ENCODE data around the gene SESN1.

DNA sequence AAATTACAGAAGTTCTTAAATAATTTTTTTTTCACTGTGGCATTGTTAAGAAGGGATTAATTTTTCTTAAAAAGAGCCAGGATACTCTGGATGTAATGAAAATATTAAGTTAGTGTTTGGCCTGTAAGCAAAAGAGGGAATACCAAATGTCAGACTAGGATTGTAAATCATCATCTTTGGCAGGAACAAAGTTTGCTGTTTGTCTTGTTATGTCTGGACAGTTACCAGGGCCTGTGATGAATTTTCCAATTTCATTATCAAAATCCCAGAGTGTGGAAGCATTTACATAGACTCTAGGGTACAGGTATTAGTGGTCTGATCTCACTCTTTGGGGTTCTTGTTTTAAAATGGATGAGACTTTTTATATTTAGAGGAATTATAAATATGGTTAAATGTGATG, 26.8 kb upstream of the SESN1 start:
- TF ChIP-seq, protein P1, sequence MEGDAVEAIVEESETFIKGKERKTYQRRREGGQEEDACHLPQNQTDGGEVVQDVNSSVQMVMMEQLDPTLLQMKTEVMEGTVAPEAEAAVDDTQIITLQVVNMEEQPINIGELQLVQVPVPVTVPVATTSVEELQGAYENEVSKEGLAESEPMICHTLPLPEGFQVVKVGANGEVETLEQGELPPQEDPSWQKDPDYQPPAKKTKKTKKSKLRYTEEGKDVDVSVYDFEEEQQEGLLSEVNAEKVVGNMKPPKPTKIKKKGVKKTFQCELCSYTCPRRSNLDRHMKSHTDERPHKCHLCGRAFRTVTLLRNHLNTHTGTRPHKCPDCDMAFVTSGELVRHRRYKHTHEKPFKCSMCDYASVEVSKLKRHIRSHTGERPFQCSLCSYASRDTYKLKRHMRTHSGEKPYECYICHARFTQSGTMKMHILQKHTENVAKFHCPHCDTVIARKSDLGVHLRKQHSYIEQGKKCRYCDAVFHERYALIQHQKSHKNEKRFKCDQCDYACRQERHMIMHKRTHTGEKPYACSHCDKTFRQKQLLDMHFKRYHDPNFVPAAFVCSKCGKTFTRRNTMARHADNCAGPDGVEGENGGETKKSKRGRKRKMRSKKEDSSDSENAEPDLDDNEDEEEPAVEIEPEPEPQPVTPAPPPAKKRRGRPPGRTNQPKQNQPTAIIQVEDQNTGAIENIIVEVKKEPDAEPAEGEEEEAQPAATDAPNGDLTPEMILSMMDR (IDR thresholded peaks at IDR 0.05; ENCODE audit: low read length), result no peak
- no peak for TF ChIP-seq EZH2phosphoT487 (IDR thresholded peaks at IDR 0.05; ENCODE audit: low read length)
